ACHN (cell line): ENCODE results near the gene GRIN2C.
A peak's percentile ranks its signal among the peaks of the same experiment; 100 is the strongest.

ENCODE experiments used
- DNase-seq: peaks from one replicate; pipeline ENCODE4 v3.0.0-alpha.2; 2015
- in situ Hi-C: cut with HindIII; loops from 2 replicates; pipeline ENCODE4 v1.10.0; 2017; ENCODE audit warnings: low sequenced_read_pairs, low pct_ligation_motif_present, low pct_unique_long_range_greater_than_20kb

The GRIN2C gene

DNA sequence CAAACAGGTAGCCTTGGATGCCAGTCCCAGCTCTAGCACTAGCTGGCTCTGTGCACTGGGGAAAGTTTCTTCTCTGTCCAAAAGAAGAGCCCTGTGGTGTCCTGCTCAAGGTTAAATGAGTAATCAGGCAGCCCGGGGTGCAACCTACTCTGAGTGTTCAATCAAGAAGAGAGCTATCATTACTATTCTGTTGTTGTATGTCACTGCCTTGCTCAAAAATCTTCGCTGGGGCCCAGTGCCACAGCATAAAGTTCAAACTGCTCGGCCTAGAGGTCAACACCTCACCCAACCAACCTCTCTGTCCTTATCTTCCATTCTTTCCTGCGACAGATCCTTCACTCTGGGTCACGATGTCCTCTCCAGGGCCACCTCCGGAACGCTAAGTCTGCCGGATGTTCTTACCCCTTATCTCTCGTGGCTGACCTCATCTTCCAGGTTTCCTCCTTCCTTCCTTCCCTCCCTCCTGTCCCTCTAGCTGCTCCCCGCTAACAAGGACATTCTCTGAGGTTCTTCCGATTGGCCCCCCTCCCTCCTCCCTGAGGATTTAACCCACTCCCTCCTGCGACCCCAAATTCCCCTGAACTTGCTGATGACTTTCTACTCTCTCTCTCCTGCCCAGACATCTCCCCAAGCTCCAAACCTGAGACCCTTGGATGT, 8.7 kb upstream of the GRIN2C start:
- in situ Hi-C loops: no loop called here
- no peak for DNase-seq

DNA sequence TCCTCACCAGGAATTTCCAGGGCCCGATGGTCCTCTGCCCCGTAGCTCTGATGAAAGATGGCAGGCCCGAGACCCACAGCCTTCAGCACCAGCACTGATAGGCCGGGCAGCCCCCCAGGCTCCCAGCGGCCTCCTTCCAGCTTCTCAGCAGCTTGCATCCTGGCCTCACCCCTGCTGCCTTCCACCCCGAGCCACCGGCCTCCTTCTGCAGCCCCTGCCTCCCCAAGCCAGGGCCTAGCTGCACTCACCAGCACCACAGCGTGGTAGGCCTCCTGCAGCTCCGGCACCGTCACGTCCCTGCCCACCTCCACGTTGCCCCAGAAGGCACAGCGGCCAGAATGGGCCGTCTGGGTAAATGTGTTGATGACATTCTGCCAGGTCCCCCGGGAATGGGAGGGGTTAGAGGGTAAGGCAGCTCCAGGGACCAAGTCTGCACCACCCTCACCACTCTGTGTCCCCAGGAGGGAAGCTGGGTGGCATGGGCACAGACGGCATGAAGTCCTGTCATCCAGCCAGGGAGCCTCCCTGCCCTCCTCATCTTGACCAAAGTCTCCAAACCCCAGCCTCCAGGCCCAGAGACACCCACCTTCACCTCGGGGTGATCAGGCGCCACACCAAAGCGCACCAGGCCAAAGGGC, 6.6 kb upstream of the GRIN2C start:
- in situ Hi-C loops: no loop called here
- DNase-seq: no peak

DNA sequence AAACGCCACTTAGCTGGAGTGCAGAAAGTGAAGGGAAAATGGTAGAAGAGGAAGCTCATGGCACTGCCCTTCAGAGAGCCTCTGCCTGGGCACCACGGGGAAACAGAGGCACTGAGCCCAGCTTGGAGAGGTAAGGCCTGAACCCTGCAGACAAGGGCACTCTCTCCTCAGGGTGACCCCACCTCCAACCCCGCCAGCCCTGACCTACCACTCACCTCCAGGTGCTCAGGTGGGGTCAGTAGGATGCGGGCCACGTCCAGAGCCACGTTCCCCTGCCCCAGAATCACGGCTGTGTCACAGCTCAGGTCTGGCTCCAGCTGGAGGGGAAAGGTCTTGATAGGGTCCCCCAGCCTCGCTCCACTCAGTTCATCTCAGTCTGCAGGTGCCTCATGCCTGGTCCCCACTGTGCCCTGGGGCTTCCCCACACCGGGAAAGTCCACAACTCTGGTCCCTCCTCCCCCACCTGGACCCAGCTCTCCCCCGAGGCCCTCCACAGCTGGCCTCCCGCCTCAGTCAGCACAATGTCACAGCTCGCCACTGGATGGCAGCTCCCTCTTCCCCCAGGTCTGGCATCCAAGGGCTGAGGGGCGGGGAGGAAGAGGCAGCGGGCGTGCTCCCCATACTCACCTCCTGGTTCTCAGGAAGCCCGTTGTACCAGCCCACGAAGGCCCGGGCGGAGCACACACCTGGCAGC, 6.0 kb upstream of the GRIN2C start:
- no peak for DNase-seq
- in situ Hi-C loops: no loop called here

DNA sequence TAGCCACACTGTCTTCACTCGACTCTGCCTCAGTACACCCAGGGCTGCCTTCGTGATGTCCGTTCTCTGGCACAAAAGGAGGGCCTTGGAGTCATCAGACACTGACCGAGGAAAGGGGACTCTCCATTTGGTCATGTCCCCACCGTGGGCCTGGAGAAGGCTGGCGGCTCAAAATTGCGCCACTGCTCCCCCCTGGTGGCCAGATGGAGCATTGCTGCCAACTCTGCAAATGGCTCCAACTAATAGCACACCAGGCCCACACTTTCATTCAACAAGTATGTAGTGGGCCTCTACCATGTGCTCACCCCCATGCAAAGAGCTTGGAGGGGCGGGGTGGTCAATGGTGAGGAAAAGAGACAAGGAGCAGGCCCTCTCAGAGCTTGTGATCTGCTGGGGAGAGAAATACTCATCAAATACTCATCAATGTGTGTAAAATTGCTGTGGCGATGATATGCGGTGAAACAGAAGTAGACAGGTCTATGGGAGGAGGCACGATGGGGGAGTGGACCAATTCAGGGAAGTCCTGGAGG, 5.2 kb upstream of the GRIN2C start:
- in situ Hi-C loops: no loop called here
- peak; percentile 64 for DNase-seq

DNA sequence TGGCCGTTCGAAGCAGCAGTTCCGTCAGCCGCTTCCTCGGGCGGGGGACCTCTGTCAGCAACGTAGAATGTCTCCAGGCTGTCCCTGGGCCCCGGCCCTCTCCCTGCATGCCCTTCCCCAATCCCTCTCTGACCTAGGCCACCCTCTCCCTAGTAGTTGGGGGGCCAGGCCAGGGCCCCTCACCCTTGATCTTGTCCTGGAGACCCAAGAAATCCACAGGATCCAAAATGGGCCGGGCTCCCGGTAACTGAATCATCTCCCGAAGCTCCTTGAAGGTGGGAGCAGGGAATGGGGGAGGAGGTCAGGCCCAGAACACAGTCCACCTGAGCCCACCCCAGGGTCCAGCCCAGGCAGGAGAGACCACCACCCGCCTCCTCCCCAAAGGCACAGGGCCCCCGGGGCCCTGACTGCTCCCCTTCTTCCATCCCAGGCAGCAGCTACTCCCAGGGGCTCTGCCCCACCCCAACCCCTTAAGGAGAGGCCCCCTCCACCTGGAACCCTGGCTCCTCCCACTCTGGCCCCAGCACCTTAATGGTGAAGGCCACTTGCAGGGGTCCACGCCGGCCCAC, 4.7 kb upstream of the GRIN2C start:
- in situ Hi-C loops: no loop called here
- DNase-seq: no peak

DNA sequence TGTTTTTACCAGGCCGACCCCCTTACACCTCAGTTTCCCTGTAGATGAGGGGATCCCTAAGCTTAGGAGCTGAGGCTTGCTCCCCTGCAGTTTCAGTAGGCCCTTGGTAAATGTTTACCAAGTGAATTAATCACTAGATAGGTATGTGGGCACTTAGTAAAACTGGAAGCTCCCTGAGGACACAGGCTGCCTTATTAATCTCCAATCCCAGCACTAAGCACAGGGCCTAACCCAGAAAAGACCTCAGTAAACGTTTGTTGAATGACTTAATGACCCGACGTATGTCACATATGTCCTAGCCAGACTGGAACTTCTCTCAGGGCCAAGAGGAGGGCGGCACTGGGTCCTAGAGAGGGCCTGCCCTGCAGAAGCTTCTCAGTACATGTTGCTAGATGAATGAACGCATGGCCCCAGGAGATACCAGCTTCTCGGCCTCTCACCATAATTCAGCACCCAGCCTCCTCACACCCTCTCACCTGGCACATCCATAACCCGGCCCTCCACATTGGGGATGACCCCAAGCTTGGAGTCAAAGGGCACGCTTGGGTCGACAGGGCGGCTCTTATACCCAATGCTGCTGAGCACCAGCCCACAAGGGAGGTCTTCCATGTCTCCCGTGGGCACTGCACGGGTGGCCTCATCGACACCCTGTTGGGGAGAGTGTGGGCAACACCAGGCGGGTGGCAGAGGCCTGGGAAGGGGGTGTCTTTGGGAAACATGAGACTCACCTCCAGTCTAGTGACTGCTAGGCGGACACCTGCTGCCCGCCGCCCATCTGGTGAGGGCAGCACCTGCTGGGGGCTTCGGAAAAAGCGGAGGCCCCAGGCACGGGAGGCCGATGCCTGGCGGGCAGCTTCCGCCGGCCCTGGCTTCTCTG, 4.0 kb upstream of the GRIN2C start:
- DNase-seq: no peak
- in situ Hi-C loops: no loop called here

DNA sequence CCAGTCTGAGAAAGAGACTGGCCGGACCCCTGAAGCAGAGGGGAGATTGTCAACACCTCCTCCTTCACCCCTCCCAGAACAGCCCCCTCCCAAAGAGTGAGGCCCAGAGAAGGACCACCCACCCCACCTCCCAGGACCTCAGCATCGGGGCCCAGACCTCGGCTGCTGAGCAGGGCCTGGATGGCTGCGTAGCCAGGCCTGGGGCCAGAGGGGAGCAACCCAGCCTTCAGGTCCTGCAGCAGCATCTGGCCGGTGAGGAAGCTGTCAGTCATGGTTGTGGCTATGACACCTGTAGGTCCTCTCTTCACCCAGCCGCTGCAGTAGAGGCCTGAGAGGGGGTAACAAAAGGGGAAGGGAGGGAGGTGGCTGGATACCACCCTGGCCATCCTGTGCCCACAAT, 3.2 kb upstream of the GRIN2C start:
- DNase-seq: no peak
- in situ Hi-C loops: no loop called here

DNA sequence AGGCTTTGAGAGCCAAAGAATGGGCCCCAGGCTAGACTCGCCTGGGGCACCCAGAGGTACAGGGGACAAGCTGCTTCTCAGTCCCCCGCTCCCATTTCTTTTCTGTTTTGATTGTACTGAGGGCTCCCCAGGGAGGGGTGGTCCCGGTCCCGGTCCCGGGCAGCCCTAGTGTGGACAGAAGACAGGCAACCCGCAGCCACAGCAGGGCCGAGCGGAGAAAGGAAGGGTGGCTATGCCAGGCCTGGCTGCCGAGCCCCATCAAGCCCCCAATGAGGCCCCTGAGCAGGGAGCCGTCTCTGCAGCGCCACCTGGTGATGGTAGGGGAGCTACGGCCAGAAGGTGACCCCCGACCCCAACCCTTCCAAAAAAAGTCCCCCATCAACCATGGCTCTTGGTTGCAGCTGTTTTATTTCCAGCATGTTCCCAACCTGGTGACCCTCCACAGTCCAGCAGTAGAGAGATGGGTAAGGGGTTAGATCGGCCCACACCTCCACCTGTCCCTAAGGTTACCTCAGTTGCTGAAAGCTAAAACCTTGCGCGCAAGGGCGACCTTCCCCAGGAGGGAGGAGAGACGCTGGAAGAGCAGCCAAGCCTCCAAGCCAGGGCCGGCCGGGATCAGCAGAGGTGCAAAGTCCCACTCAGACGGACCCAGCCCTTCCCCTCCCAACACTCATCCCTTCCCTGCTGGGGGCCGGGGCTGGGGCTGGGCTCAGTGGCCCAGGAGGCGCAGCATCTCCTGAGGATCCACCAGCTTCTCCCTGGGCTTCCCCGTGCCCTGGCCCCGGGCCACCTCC, 2.6 kb upstream of the GRIN2C start:
- in situ Hi-C loops: no loop called here
- DNase-seq: peak; percentile 59

DNA sequence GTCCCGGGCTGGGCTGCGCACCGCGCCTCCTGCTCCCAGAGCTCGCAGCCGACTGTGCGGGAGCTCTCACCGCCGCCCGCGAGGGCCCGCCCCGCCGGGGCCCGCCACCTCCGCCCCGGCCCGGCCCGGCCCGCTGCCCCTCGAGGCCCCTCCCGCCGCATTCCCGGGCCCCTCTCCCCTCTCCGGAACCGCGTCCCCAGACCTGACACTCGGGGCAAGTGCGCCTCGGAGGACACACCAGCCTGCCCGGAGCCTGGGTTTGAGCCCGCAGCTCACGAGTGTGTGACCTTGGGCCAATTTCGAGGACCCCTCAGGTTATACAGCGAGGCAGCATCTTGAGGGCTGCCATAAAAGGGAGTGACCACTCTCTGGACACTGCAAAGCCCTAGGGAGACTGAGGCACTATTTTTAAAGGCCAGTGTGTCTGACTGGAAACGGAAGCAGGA, 2.0 kb upstream of the GRIN2C start:
- no peak for DNase-seq
- in situ Hi-C loops: no loop called here

DNA sequence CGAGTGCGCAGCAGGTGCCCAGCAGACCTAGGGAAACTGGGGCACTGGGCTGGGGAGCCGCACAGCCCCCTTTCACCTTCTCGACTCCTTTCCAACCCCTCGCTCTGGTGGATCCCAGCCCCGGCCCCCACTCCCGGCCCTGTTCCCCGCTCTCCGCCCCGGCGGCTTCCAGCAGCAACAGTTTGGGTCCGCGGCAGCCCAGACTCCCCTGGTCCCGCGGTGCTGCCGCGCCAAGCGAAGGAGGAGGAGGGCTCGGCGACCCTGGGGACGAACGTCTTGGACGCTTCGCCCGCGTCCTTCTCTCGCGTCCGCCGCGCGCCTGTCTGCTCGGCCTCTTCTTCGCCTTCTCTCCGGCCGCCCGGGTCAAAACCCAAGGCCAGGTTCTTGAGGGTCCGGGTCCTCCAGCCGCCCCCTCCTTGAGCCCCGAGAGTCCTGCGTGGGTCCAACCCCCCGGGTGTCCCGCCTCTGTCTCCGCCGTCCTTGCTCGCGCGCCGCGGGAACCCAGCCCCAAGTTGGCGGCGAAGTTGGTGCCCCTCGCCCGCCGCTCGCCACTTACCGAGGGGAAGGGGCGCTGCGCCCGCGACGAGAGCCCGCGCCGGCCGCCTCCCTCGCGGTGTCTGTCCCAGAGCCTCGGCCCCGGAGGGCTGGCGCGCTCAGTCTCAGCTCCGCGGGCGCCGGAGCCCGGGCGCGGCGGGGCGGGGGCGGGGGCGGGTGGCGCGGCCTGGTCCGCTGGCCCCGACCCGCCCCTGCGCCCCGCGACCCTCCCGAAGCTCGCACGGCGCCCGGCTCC, 1.4 kb upstream of the GRIN2C start:
- in situ Hi-C loops: no loop called here
- DNase-seq: no peak

DNA sequence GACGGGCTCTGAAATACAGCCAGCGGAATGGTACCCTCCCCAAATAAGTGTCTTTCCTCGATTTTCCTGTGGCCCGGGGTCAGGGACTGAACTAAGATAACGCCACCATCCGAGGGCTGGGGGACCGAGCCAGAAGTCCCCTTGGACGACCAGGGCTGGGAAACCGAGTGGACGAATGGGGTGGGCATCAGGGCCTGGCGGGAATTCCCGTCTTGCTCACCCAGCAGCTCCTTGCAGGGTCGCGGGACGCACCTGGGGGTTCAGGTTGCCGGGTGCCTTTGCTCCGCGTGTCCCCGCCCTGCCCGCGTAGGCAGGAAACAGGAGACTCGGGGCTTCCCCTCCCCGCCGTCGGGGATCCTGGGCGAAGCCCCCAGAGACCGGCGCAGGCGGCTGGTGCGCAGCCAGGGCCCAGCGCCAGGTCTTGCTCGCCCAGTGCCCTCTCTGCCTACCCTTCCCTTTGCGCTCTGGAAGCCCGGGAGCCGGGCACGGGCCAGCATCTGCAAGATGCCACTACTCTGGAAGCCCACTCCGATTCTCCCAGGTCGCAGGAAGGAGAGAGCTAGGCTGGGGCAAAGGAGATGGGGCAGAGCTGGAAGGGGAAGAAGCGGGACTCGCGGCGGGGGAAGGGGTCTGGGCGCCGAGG, 665 bp upstream of the GRIN2C start:
- in situ Hi-C loops: no loop called here
- DNase-seq: no peak

DNA sequence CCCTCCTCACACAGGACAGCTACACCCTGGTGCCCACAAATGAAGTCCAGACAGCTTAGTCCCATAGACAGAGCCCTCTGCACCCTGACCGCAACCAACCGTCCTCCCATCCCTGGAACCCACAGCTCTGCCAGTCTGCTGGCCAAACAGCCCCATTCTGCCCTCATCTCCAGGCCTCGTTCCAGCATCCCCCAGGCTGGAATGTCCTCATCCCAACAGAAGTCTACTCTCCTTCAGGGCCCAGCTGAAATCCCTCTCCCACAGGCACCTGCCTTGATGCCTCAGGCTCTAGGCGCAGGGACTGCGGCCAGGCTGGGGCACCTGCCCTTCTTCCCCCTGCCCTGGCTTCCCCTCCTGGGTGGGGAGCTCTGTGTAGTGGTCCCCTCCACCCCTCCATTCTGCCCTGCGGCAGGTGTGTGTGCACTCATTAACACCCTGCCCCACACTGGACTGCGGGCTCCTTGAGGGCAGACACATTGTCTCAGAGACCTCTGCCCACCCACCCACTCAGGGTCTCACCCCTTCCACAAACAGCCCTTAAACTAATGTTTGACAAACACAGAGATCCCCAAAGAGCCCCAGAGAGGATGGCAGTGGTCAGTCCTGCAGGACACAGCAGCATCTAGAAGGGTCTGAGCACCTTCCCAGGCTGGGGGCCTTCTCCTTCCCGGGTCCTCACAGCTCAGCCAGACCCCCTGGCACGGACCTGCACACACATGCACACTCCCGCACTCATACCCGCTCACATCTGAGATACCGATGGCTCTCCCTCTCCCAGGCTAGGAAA, 820 bp downstream of the GRIN2C start:
- DNase-seq: no peak
- in situ Hi-C loops: no loop called here

DNA sequence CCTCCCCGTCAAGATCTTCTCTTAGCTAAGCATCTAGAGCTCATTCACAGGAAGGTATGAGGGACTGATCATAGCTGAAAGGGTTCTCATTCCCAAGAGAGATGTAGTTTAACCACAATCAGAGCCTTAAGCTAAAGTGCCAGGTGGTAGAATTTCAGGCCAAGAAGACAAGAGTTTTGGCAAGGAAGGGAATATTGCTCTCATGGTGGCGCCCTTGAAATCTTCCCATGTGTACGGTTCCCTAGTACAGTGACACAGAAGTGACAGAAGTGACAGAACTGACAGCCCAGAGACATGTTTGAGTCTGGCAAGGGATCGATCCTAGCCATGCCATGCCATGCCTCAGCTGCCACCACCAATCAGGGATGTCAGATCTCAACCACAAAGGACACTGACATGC, 2.5 kb downstream of the GRIN2C start:
- DNase-seq: no peak
- in situ Hi-C loops: no loop called here

DNA sequence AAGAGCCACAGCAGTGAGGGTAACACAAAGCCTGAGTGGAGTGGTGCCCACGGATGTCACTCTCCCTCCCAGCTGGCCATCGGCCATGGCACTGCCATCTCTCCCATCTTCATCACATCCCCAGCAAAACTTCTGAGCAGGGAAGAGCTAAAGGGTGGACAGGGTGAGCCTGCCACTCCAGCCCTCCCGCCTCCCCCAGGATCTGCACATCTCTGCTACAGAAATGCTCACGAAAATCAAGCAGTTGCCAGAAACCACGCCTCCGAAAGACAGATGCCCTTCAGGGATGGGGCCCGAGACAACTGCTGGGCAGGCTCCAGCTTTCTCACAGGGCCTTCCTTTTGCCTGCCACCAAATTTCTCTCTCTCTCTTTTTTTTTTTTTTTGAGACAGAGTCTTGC, 3.6 kb downstream of the GRIN2C start:
- no peak for DNase-seq
- in situ Hi-C loops: no loop called here

DNA sequence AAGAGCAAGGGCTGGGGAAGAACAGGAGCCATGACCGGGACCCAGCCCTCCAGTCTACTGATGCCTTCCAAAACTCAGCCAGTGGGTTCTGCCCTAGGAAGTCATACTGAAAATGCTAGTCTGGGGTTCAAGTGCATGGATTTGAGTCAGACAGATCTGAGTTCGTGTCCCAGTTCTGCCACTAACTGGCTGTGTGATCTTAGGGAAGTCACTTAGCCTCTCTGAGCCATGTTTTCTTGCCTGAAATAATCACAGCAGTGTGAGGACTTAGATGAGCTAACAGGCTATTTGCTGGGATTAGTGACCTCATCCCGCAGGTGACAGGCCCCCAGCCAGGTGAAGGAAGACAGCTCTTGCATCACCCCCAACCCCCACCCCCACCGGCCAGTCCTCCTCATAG, 4.4 kb downstream of the GRIN2C start:
- in situ Hi-C loops: no loop called here
- DNase-seq: no peak

DNA sequence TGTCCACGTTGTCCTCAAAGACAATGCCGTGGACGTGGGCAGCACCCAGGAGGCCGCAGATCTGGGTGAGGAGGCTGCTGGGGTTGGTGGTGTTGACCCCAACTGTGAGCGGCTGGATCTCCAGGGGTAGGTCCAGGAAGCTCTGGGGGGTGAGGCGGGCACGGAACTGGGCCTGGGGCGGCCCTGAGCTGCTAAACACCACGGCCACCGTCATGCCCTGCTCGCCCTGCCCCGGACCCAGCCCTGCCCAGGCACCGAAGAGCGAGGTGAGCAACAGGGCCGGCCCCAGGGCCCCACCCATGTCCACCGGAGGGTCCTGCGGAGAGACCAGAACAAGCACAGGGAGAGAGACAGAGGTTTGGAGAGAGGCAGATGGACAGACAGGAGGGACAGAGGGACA, 4.9 kb downstream of the GRIN2C start:
- no peak for DNase-seq
- in situ Hi-C loops: no loop called here
